H1 (cell line): Measurements from ENCODE around the gene GALNT6. TPM values are rescaled to one million over a fixed set of nuclear protein-coding genes. Genes with fewer than 3 reads are reported as not detected.

Source experiments
- KDM1A ChIP-seq: fragments of 200-600, 300-600 bp; sonication (generic); IDR thresholded peaks from 2 replicates; pipeline ENCODE4 v1.7.1; 2016; ENCODE audit warnings: mild to moderate bottlenecking, low read length, borderline replicate concordance
- NRF1 ChIP-seq: IDR thresholded peaks from 2 replicates; pipeline ENCODE4 v1.6.1; 2011; ENCODE audit warnings: mild to moderate bottlenecking, low read depth, low read length, improper control_type of control experiment
- polyA plus RNA-seq, 7 experiments: library from polyadenylated mRNA; depleted of rRNA in 3 of 7; stranded (reverse) in 5 of 7; unstranded in 2 of 7; fragments of >200 nt in 5 of 7; fragments of 200-250 nt in 2 of 7; gene quantifications; 1 replicate in 5 of 7; 2 replicates in 1 of 7; 4 replicates in 1 of 7; pipeline versions ENCODE4 v1.2.1 to v1.2.3, GENCODE V29; 2011 to 2013; ENCODE audit warnings: missing spikeins in 2 of 7, mixed read lengths in 2 of 7
- total RNA-seq: library from RNA; stranded (reverse); fragmentation: NEBNext Ultra II Directional; extraction: Animal tissue kit (Norgen Biotek cat#: 25700); gene quantifications from 2 replicates; pipeline ENCODE4 v1.2.1, GENCODE V29; 2021

The GALNT6 gene
- total and polyA plus RNA-seq, 2 of the 8 experiments (the other 6 are each of a cell fraction or from before 2014, with no cell fraction given) = 5.8 to 10.7 TPM

GRCh38 chr12:51329742-51330141 lies 61.5 kb downstream of the GALNT6 start (continued):
- no peak for TF ChIP-seq KDM1A
- no peak for TF ChIP-seq NRF1
